Peyer's patch (tissue), 4 donors: ENCODE measurements around the gene LDB3.

Experiments used
- CTCF ChIP-seq, 6 experiments: fragments of 450-650 bp in 4 of 6; fragments of 200-600 bp in 2 of 6; sonication (generic) in 1 of 6; IDR thresholded peaks; one replicate each; pipeline ENCODE4 v1.5.1; 2017 to 2019; ENCODE audit warnings: antibody characterized with exemption in 6 of 6, mild to moderate bottlenecking in 3 of 6, moderate library complexity in 1 of 6
- POLR2A ChIP-seq, 2 donors: fragments of 450-650 bp; IDR thresholded peaks; one replicate each; pipeline ENCODE4 v1.5.1; 2017; ENCODE audit warnings: antibody characterized with exemption in 2 of 2, mild to moderate bottlenecking in 2 of 2, moderate library complexity in 2 of 2

- TF ChIP-seq CTCF (IDR thresholded peaks at IDR 0.05), result no peak
- no peak for TF ChIP-seq POLR2A (IDR thresholded peaks at IDR 0.05)
Measured at GRCh38 chr10:86724445-86724844, 56.1 kb downstream of the LDB3 start.
